ENCODE results near the gene AAMP. TPM values are rescaled to one million over a fixed set of nuclear protein-coding genes. Genes with fewer than 3 reads are reported as not detected.
A peak's percentile ranks its signal among the peaks of the same experiment; 100 is the strongest.
"Not testable (repeated sequence)": the region's sequence is repeated elsewhere in the genome, so short reads cannot be mapped to it uniquely, and the experiment has no call there.

Gene AAMP
- total RNA-seq, 1 experiment from 2014 or later = 98.7 TPM

DNA sequence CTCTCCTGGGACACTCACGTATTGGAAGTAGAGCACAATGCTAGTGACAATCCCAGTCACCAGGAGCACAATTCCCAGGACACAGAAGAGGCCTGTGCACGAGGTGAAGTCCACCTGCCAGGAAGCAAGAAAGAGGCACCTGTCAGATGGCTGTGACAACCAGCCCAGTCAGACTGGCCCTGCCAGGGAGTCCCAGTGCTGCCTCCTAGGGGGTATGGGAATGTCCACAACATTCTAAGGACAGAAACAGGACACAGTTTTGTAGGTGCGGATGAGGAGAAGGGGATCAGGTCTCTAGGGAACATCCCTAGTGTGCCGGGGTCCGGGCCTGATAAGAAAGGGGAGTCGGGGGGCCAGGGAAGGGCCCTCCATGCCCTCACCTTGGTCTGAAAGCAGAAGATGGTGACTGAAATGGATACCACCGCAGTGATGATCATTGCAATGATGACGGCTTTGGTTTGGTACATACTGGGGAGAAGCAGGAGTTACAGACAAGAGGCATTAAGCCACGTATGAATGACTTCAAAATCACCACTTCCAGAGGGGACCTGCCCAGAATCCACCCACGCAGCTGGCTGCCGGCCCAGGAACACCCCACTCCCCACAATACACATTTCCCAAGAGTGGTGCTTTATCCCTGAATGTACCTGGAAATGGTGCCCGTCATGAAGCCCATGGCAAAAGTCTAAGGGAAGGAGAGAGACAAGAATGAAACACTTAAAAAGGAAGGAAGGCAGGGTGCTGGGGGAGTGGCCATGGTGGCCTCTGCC is 7.2 kb upstream of the AAMP start:
- ChIA-PET CTCF (interaction anchor here (1.0 to 7.7 kb wide), 3 partner anchors 7 to 79 kb away, joined by 3 to 215 read pairs (median 160); partner anchors contain the start of gene TMBIM1), POLR2A (interaction anchor here (1.1 to 8.0 kb wide), 2 partner anchors 9 to 10 kb away, joined by 4 to 390 read pairs; partner anchors contain the start of gene TMBIM1)
- no peaks in the 10 kb centered on the region for H3K9me3 Mint-ChIP-seq (ENCODE audit: unreplicated experiment)
- peaks cover 84% of the 10 kb centered on the region for H3K36me3 Mint-ChIP-seq (ENCODE audit: insufficient read depth, unreplicated experiment)
- no peaks in the 10 kb centered on the region for H3K27me3 Mint-ChIP-seq (ENCODE audit: insufficient read depth, unreplicated experiment)
- no TSS peak for BruUV-seq (replicated peaks)
- no peak overlapping the region for H3K4me3 Mint-ChIP-seq (ENCODE audit: unreplicated experiment)
- DNase-seq (ENCODE audit: unreplicated experiment) = no peak
- H3K27ac Mint-ChIP-seq (ENCODE audit: low read depth, unreplicated experiment) = peak overlapping the region; percentile 89
- TF ChIP-seq, protein P1, sequence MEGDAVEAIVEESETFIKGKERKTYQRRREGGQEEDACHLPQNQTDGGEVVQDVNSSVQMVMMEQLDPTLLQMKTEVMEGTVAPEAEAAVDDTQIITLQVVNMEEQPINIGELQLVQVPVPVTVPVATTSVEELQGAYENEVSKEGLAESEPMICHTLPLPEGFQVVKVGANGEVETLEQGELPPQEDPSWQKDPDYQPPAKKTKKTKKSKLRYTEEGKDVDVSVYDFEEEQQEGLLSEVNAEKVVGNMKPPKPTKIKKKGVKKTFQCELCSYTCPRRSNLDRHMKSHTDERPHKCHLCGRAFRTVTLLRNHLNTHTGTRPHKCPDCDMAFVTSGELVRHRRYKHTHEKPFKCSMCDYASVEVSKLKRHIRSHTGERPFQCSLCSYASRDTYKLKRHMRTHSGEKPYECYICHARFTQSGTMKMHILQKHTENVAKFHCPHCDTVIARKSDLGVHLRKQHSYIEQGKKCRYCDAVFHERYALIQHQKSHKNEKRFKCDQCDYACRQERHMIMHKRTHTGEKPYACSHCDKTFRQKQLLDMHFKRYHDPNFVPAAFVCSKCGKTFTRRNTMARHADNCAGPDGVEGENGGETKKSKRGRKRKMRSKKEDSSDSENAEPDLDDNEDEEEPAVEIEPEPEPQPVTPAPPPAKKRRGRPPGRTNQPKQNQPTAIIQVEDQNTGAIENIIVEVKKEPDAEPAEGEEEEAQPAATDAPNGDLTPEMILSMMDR (IDR thresholded peaks at IDR 0.05; ENCODE audit: unreplicated experiment) = no peak
- peaks cover 21% of the 10 kb centered on the region for H3K4me1 Mint-ChIP-seq (ENCODE audit: insufficient read depth, unreplicated experiment)
- intact Hi-C loops (cut with micrococcal nuclease) = no loop called here

DNA sequence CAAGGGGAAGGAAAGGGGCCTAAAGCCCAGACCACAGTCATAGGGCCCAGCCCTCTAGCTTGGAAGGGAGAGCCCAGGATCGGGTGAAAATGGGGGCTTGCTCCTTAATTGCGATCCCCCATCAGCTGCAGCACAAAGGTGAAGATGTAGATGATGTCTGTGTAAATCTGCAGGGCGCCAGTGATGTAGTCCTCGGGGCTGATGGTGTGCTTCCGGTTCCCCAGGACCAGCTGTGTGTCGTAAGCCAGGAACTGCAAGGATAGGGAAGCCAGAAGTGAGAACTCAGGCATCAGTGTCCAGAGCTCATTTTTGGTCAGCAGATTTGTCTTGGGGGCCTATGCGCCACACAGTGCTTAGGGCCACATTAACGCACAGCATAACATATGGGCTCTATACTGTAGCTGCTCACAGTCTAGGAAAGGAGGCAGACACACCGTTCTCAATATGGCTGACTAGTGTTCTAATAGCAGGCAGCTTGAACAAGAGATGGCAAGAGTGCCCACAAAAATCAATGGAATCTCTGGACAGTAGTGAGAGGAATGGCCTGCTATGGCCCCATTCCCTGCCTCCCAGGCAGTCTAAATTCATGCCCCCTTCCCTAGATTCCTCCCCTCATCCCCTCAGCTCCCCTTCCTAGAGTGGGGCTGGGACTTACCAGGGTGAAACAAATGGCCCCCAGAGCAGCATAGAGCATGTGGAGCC is 5.6 kb upstream of the AAMP start:
- TF ChIP-seq, protein P1 (IDR thresholded peaks at IDR 0.05; ENCODE audit: unreplicated experiment) = no peak
- H3K27me3 Mint-ChIP-seq (ENCODE audit: insufficient read depth, unreplicated experiment) = no peaks in the 10 kb centered on the region
- intact Hi-C loops (cut with micrococcal nuclease) = no loop called here
- H3K27ac Mint-ChIP-seq (ENCODE audit: low read depth, unreplicated experiment) = no peak overlapping the region
- no peak overlapping the region for H3K4me3 Mint-ChIP-seq (ENCODE audit: unreplicated experiment)
- peaks cover 82% of the 10 kb centered on the region for H3K36me3 Mint-ChIP-seq (ENCODE audit: insufficient read depth, unreplicated experiment)
- ChIA-PET CTCF (interaction anchor here (0.6 to 7.7 kb wide), 10 partner anchors 9 to 486 kb away, joined by 3 to 215 read pairs (median 3); partner anchors contain the start of genes CATIP and TMBIM1), POLR2A (interaction anchor here (1.6 to 8.0 kb wide), 3 partner anchors 12 to 121 kb away, joined by 5 to 390 read pairs (median 7); partner anchors contain the start of gene TMBIM1)
- H3K9me3 Mint-ChIP-seq (ENCODE audit: unreplicated experiment) = no peaks in the 10 kb centered on the region
- peaks cover 28% of the 10 kb centered on the region for H3K4me1 Mint-ChIP-seq (ENCODE audit: insufficient read depth, unreplicated experiment)
- DNase-seq (ENCODE audit: unreplicated experiment) = no peak
- BruUV-seq (replicated peaks) = no TSS peak

DNA sequence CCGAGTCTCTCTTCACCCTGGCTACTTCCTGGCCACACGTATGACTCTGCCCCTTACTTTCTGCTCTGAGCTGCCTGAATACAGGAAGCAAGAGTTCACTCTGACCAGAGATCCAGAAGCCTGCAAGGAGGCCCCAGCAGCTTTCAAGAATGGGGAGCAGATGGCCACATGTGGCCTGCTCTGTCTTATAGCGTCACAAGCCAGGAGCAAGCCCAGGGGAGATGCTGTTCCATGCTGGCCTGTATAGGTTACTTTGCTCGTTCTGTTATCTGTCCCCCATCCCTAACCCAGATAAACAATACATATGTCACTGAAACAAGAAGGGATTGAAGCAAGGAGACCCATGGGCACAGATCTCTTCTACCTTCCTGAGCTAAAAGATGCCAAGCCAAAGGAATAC is 4.6 kb upstream of the AAMP start:
- ChIA-PET CTCF (interaction anchor here (0.6 to 7.7 kb wide), 8 partner anchors 10 to 485 kb away, joined by 3 to 215 read pairs (median 27); partner anchors contain the start of genes CATIP and TMBIM1), POLR2A (interaction anchor here (1.6 to 8.0 kb wide), 3 partner anchors 13 to 122 kb away, joined by 5 to 390 read pairs (median 7); partner anchors contain the start of gene TMBIM1)
- TF ChIP-seq, protein P1 (IDR thresholded peaks at IDR 0.05; ENCODE audit: unreplicated experiment) = no peak
- H3K27me3 Mint-ChIP-seq (ENCODE audit: insufficient read depth, unreplicated experiment) = no peaks in the 10 kb centered on the region
- peaks cover 79% of the 10 kb centered on the region for H3K36me3 Mint-ChIP-seq (ENCODE audit: insufficient read depth, unreplicated experiment)
- peak overlapping the region; percentile 59 for H3K27ac Mint-ChIP-seq (ENCODE audit: low read depth, unreplicated experiment)
- BruUV-seq (replicated peaks) = TSS peak; percentile 29
- no peak for DNase-seq (ENCODE audit: unreplicated experiment)
- no peak overlapping the region for H3K4me3 Mint-ChIP-seq (ENCODE audit: unreplicated experiment)
- peaks cover 28% of the 10 kb centered on the region for H3K4me1 Mint-ChIP-seq (ENCODE audit: insufficient read depth, unreplicated experiment)
- intact Hi-C loops (cut with micrococcal nuclease) = no loop called here
- H3K9me3 Mint-ChIP-seq (ENCODE audit: unreplicated experiment) = no peaks in the 10 kb centered on the region

DNA sequence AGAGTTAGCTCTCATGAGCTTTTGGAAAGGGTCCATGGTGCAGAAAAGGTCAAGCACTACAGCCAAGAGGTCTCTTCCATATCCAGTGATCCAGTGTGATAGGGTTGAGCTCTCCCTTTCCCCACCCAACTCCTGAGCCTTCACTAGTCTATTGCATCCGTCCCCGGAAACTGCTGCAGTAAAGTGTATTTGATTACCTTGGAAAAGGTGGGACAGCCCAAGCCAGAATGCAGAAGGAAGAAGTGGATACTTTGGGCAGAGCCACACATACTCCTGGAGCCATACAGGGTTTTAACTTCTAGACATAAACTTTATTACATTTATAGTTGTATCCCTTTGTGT is 3.9 kb upstream of the AAMP start:
- Mint-ChIP-seq H3K36me3 (ENCODE audit: insufficient read depth, unreplicated experiment) (peaks cover 76% of the 10 kb centered on the region), H3K27ac (ENCODE audit: low read depth, unreplicated experiment) (peak overlapping the region; percentile 59), H3K9me3 (ENCODE audit: unreplicated experiment) (no peaks in the 10 kb centered on the region), H3K4me1 (ENCODE audit: insufficient read depth, unreplicated experiment) (peaks cover 35% of the 10 kb centered on the region), H3K27me3 (ENCODE audit: insufficient read depth, unreplicated experiment) (no peaks in the 10 kb centered on the region), H3K4me3 (ENCODE audit: unreplicated experiment) (no peak overlapping the region)
- intact Hi-C loops (cut with micrococcal nuclease) = no loop called here
- ChIA-PET CTCF (interaction anchor here (1.1 to 7.7 kb wide), 8 partner anchors 10 to 121 kb away, joined by 3 to 215 read pairs (median 33); partner anchors contain the start of genes CATIP and TMBIM1), POLR2A (interaction anchor here (4.2 to 8.0 kb wide), 3 partner anchors 13 to 123 kb away, joined by 57 to 390 read pairs (median 71); partner anchors contain the start of gene TMBIM1)
- no peak for DNase-seq (ENCODE audit: unreplicated experiment)
- no TSS peak for BruUV-seq (replicated peaks)
- TF ChIP-seq, protein P1 (IDR thresholded peaks at IDR 0.05; ENCODE audit: unreplicated experiment) = no peak

DNA sequence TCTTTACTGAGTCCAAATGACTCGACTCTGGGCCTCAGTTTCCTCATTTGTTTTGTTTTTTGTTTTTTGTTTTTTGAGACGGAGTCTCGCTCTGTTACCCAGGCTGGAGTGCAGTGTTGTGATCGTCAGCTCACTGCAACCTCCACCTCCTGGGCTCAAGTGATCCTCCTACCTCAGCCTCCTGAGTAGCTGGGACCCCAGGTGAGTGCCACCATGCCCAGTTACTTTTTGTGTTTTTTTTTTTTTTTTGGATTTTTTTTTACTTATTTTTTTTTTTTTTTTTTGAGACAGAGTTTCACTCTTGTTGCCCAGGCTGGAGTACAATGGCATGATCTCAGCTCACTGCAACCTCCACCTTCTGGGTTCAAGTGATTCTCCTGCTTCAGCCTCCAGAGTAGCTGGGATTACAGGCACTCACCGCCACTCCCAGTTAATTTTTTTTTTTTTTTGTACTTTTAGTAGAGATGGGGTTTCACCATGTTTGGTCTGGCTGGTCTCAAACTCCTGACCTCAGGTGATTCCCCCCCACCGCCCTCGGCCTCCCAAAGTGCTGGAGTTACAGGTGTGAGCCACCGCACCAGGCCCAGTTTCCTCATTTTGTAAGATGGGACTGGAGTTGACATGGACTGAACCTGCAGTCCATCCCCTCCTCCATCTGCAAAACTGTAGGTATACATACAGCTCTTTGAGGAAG is 3.4 kb upstream of the AAMP start:
- H3K9me3 Mint-ChIP-seq (ENCODE audit: unreplicated experiment); H3K27me3 Mint-ChIP-seq (ENCODE audit: insufficient read depth, unreplicated experiment); intact Hi-C loops (cut with micrococcal nuclease); BruUV-seq (replicated peaks); DNase-seq (ENCODE audit: unreplicated experiment): not testable (repeated sequence)
- peak overlapping the region; percentile 97 for H3K4me3 Mint-ChIP-seq (ENCODE audit: unreplicated experiment)
- H3K36me3 Mint-ChIP-seq (ENCODE audit: insufficient read depth, unreplicated experiment) = peaks cover 74% of the 10 kb centered on the region
- CTCF ChIA-PET = interaction anchor here (0.5 to 7.7 kb wide), 19 partner anchors 11 to 181 kb away, joined by 3 to 215 read pairs (median 4); partner anchors contain the start of genes CATIP, CTDSP1 and TMBIM1
- peaks cover 35% of the 10 kb centered on the region for H3K4me1 Mint-ChIP-seq (ENCODE audit: insufficient read depth, unreplicated experiment)
- H3K27ac Mint-ChIP-seq (ENCODE audit: low read depth, unreplicated experiment) = peak overlapping the region; percentile 88
- POLR2A ChIA-PET = interaction anchor here (0.7 to 8.0 kb wide), 8 partner anchors 14 to 296 kb away, joined by 3 to 390 read pairs (median 6); partner anchors contain the start of genes ARPC2 and TMBIM1
